Upper lobe of right lung (tissue), 1 donor: ENCODE results near the gene ERMP1. TPM values are rescaled to one million over a fixed set of nuclear protein-coding genes. Genes with fewer than 3 reads are reported as not detected.
A peak's percentile ranks its signal among the peaks of the same experiment; 100 is the strongest.

ENCODE experiments used
- ATAC-seq: fragments of 200-7000 bp; cut with Tn5 transposase; one replicate; pipeline ENCODE4 v1.9.1; 2020; ENCODE audit warnings: mild to moderate bottlenecking, moderate library complexity
- DNase-seq: peaks from one replicate; pipeline ENCODE4 v3.0.0-alpha.2; 2020
- H3K27ac ChIP-seq: fragments of 200-600 bp; one replicate; pipeline ENCODE4 v1.8.0; 2022
- H3K27me3 ChIP-seq: fragments of 200-600 bp; one replicate; pipeline ENCODE4 v1.8.0; 2022; ENCODE audit warnings: mild to moderate bottlenecking
- H3K36me3 ChIP-seq: fragments of 200-600 bp; one replicate; pipeline ENCODE4 v1.8.0; 2022
- H3K4me1 ChIP-seq: fragments of 200-600 bp; one replicate; pipeline ENCODE4 v1.8.0; 2022
- H3K4me3 ChIP-seq: fragments of 200-600 bp; one replicate; pipeline ENCODE4 v1.8.0; 2022; ENCODE audit warnings: mild to moderate bottlenecking
- H3K9me3 ChIP-seq: fragments of 200-600 bp; one replicate; pipeline ENCODE4 v1.8.0; 2022
- CTCF ChIP-seq: fragments of 200-600 bp; IDR thresholded peaks from one replicate; pipeline ENCODE4 v1.8.0; 2022; ENCODE audit warnings: antibody characterized with exemption
- intact Hi-C: fragments of 100-400 bp; cut with DNase I; formaldehyde crosslinking; loops from one replicate; pipeline ENCODE4 v1.11.0; 2022
- total RNA-seq: library from RNA; stranded (reverse); fragmentation: NEBNext Ultra II Directional; extraction: Animal tissue kit (Norgen Biotek cat#: 25700); gene quantifications from one replicate; pipeline ENCODE4 v1.2.1, GENCODE V29; 2021
- donor health status: DM: no; HTN: yes; CAD: no; lungs with severe emphysema.

The ERMP1 gene
- total RNA-seq, 1 donor from 2014 or later: 34.8 TPM

GRCh38 chr9:5874048-5874447, 41.1 kb upstream of the ERMP1 start:
- Histone ChIP-seq H3K36me3 (no peaks in the 10 kb centered on the region), H3K27ac (no peak overlapping the region), H3K27me3 (no peaks in the 10 kb centered on the region), H3K9me3 (no peaks in the 10 kb centered on the region), H3K4me3 (no peak overlapping the region), H3K4me1 (no peaks in the 10 kb centered on the region)
- DNase-seq (no peak), ATAC-seq (no peak)
- no peak for TF ChIP-seq CTCF
- intact Hi-C loops: no loop called here

- no peaks in the 10 kb centered on the region for H3K4me1 ChIP-seq
- DNase-seq (no peak), ATAC-seq (no peak)
- H3K36me3 ChIP-seq: no peaks in the 10 kb centered on the region
- H3K27ac ChIP-seq: no peak overlapping the region
- no peak for TF ChIP-seq CTCF
- no peak overlapping the region for H3K4me3 ChIP-seq
- H3K9me3 ChIP-seq: no peaks in the 10 kb centered on the region
- intact Hi-C loops: no loop called here
- H3K27me3 ChIP-seq: no peaks in the 10 kb centered on the region
Observed at GRCh38 chr9:5873439-5873838, 40.5 kb upstream of the ERMP1 start.

- Histone ChIP-seq H3K4me3 (no peak overlapping the region), H3K4me1 (no peaks in the 10 kb centered on the region), H3K27ac (no peak overlapping the region), H3K36me3 (no peaks in the 10 kb centered on the region), H3K27me3 (no peaks in the 10 kb centered on the region), H3K9me3 (no peaks in the 10 kb centered on the region)
- TF ChIP-seq CTCF: no peak
- DNase-seq: no peak
- peak; percentile 7 for ATAC-seq
- intact Hi-C loops: no loop called here
Observed at GRCh38 chr9:5872511-5872910, 39.6 kb upstream of the ERMP1 start.

GRCh38 chr9:5871785-5872184, 38.9 kb upstream of the ERMP1 start:
- H3K4me1 ChIP-seq: no peaks in the 10 kb centered on the region
- no peak for ATAC-seq
- no peaks in the 10 kb centered on the region for H3K9me3 ChIP-seq
- intact Hi-C loops: no loop called here
- DNase-seq: no peak
- no peak for TF ChIP-seq CTCF
- H3K36me3 ChIP-seq: no peaks in the 10 kb centered on the region
- peak overlapping the region; percentile 2 for H3K27ac ChIP-seq
- no peaks in the 10 kb centered on the region for H3K27me3 ChIP-seq
- no peak overlapping the region for H3K4me3 ChIP-seq

- Histone ChIP-seq H3K27me3 (no peaks in the 10 kb centered on the region), H3K4me3 (no peak overlapping the region), H3K4me1 (no peaks in the 10 kb centered on the region), H3K36me3 (no peaks in the 10 kb centered on the region), H3K27ac (no peak overlapping the region), H3K9me3 (no peaks in the 10 kb centered on the region)
- ATAC-seq (peak; percentile 34), DNase-seq (no peak)
- no peak for TF ChIP-seq CTCF
- intact Hi-C loops: no loop called here
Observed at GRCh38 chr9:5870691-5871090, 37.8 kb upstream of the ERMP1 start.

GRCh38 chr9:5870020-5870339, 37.1 kb upstream of the ERMP1 start:
- intact Hi-C loops: no loop called here
- DNase-seq (no peak), ATAC-seq (peak; percentile 10)
- Histone ChIP-seq H3K36me3 (no peaks in the 10 kb centered on the region), H3K27me3 (no peaks in the 10 kb centered on the region), H3K9me3 (no peaks in the 10 kb centered on the region), H3K4me1 (no peaks in the 10 kb centered on the region), H3K4me3 (no peak overlapping the region), H3K27ac (no peak overlapping the region)
- TF ChIP-seq CTCF: no peak
